NCI-H2107 treated with DMSO at 0.1 percent for 48 hours (cell line): ENCODE measurements around the gene EVI5L.
A peak's percentile ranks its signal among the peaks of the same experiment; 100 is the strongest.
"Not testable (repeated sequence)": the region's sequence is repeated elsewhere in the genome, so short reads cannot be mapped to it uniquely, and the experiment has no call there.

ENCODE experiments used
- DNase-seq: peaks from one replicate; lab custom pipeline; 2025; ENCODE audit not compliant: unreplicated experiment; lab: John Stamatoyannopoulos, UW

EVI5L gene

DNA sequence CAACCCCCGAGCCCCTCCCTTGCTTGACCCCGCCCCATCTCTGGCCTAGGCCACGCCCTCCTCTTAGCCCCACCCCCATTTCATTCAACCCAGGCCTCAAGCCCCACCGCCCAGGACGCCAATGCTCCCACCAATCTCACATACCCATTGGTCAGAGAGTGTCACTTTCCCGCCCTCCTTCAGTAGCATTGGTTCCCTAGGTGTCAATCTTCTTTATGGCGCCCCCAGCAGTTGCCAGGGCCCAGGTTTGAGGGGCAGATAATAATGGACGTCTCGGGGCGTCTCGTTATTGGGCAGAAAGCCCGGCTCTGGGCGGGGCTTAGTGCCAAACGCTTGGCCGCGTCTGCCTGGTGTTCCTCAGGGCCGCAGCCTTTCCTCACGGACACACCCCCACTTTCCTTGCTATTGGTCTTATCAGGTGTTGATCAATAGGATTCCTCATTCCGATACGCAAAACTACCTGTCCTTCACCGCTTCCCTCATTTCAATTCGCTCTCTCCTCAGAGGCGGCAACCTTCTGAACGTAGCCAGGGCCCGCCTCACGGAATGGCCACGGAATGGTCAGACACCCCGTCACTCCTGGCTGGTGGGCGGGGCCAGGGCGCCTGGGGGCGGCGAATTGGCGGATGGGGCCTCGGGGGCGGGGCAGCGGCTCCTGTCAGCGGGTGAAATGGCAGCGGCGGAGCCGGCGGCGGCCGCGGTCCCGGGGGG is at the start of gene EVI5L:
Gene EVI5L (plus strand): TSS at position 658 of the 711 bp plus-strand sequence. CDS start 16,325 bp downstream, outside the sequence.
- DNase-seq, result peak; percentile 100

DNA sequence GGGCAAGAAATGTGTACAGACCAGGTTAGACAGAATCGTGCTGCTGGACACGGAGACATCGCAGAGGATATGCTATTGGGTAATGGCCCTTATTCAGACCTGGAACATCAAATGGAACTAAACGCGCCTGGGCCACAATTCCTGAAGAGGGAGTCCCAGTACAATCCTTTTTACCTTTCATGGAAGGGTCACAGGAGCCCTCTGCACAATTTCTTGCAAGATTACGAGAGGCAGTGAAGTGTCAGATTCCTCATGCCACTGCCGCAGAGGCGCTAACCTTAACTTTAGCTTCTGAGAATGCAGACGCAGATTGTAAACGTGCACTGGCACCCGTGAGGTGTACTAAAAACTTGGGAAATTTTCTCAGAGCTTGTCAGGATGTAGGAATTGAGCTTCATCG is 48.9 kb upstream of the EVI5L start:
- no peak for DNase-seq

DNA sequence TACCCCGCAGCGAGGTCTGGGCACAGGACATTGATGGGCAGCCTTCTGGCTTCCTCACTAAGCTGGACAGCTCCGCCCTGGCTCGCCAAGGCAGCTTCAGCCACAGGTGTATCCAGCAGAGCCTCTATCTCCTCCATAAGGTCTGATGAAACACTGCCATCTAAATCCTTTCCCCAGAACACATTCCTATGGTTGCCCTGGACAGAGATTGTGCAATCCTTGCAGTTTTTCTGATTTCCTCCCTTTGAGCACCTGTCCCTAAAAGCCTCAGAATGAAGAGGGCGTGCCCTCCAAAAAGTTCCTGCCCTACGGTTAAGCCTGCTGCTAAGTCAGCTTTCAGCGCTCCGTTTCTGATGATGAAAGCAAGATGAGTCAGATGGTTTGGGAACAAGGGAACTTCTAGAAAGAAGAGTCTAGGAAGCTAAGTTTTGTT is 46.0 kb upstream of the EVI5L start:
- no peak for DNase-seq

DNA sequence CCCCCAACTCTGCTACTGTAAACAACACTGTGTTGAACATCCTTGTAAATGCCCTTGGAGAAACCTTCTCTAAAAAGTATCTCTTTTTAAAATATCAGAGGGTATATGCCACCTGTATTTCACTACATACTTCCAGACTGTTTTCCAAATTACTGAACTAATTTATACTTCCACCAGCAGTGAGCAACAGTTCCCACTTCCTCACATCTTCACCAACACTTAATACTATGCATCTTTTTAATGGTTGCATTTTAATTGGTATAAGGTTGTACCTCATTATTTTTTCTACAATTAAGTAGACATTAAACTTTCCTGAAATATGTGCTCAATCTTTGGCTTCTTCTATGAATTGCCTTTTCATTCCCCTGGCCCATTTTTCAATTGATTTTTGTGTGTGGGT is 45.2 kb upstream of the EVI5L start:
- no peak for DNase-seq

DNA sequence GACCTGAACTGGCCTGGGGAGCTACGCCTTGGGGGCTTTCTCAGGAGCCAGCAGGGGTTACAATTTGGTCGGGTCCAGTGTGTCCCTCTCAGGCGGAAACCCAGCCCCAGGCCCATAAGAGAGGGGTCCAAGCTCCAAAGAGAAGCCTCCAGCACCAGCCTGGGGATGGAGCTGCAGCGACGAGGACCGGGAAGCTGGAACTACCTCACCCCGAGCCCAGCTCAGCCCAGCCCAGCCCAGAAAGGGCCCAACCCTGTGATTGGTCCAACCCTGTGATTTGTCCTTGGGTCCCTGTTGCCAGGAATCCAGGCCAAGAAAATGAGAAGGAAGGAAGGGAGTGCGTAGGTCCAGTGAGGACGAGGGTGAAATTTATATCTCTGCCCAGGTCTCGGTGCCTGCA is 42.9 kb upstream of the EVI5L start:
- DNase-seq, result no peak

DNA sequence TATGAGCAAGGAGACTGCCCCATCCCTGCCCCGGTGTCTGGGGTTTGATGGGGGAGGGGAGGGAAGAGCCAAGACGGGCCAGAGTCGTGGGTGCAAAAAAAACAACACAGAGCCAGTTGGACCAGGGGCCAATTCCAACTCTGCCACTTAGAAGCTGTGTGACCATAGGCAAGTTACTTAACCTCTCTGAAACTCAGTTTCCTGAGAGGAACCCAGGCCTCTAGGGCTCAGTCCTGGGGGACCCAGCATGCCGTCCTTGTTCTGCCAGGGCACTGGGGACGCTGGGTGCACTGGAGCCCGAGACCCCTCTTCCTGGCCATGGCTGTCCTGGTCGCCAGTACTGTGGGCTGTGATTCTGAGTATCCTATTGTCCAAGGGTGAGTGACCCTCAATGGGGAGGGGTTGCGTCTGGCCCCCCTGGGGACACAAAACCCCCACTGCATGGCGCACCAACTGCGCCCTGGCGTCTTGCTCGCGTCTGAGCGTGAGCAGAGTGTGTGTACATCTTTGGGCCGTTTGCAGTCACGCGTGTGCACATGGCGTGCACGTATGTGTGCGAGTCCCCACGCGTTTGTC is 42.3 kb upstream of the EVI5L start:
- no peak for DNase-seq

DNA sequence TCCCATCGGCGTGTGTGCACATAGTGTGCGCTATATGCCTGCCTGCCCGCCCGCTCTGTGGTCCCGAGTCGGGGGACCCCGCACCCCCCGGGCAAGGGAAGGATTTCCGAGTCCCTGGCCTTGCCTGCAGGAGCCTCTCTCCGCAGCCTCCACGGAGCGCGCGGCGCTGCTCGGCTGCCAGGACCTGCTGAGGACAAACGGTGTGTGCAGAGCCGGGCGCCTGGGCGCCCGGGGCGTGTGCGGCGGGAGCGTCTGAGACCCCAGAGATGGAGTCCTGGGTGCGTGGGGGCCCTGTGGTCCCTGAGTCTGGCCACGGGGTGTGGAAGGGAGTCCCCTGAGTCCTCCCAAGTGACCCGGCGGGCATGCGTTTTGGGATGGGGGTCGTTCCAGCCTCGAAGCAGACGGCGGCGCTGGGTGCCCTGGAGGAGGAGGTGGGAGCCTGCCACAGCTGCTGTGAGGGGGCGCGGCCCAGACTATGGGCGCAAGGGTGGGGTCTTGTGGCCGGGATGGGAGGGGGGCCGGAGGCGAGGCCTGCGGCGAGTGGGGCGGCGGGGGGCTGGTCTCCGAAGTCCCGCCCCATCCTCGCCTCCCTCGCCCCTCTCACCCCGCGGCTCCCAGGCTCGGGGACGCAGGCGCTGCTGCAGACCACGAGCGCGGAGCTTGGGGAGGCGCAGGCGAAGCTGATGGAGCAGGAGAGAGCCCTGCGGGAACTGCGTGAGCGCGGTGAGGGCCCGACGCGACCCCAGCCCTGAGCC is 41.7 kb upstream of the EVI5L start:
- DNase-seq, result no peak

DNA sequence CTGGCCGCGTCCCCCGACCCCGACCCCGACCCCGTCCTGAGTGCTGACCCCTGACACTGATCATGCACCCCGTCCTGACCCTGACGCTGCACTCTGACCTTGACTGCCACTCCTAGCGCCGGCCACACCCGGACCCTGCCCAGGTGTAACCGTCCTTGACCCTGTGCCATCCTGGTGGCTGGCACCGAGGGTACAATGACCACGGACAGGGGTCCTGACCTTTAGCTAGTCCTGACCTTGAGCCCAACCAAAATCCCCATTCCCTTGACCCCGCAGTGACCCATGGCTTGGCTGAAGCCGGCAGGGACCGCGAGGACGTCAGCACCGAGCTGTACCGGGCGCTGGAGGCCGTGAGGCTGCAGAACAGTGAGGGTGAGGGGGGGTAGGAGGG is 41.1 kb upstream of the EVI5L start:
- no peak for DNase-seq

DNA sequence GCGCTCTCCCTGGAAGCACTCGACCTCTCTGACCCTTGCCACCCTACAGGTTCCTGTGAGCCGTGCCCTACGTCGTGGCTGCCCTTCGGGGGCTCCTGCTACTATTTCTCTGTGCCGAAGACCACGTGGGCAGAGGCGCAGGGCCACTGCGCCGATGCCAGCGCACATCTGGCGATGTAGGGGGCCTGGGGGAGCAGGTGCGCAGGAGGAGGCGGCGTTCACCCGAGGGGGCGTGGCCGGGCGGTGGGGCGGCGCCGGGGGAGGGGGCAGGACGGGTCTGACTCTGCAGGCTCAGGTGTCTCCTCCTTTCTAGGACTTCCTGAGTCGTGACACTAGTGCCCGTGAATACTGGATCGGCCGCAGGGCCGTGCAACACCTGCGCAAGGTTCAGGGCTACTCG is 40.6 kb upstream of the EVI5L start:
- DNase-seq, result no peak

DNA sequence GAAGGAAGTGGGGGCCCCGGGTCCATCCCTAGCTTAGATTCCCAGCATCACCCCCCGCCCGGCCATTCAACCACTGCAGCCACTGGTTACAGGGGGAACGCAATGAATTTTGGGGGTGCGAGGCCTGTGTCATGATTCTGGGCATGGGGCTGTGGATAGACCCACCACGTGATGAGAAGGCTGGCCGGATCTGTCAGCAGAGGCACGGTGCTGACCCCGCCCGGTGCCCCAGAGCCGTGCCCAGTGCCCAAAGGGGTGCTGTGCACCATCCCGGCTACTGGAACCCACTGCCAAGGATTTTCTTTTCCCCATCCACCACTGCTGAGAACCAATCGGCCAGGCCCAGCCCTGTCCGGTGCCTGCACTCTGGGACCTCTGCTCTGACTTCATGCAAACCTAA is 39.6 kb upstream of the EVI5L start:
- no peak for DNase-seq

DNA sequence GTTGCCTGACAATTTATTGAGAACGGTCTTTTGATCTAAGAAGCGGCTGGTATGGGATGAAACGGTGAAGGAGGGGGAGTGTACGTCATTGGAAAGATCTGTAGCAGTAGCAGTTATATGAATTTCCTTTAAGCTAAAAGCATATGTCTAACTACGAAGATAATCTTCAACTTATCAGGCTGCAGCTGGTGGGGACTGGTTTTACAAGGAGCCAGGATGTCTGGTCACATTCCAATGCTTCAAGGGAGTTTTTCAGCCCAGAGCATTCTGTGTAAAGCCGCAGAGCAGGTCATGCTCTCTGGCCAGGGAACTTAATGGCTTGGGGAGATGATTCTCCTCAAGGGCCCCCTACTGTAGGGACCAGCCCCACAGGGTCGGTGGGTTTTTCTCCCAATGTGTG is 37.7 kb upstream of the EVI5L start:
- no peak for DNase-seq

DNA sequence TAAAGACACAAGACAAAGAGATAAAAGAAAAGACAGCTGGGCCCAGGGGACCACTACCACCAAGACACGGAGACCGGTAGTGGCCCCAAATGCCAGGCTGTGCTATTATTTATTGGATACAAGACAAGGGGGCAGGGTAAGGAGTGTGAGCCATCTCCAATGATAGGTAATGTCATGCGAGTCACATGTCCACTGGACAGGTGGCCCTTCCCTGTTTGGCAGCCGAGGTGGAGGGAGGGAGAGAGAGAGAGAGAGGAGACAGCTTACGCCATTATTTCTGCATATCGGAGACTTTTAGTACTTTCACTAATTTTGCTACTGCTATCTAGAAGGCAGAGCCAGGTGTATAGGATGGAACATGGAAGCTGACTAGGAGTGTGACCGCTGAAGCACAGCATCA is 37.3 kb upstream of the EVI5L start:
- DNase-seq, result not testable (repeated sequence)

DNA sequence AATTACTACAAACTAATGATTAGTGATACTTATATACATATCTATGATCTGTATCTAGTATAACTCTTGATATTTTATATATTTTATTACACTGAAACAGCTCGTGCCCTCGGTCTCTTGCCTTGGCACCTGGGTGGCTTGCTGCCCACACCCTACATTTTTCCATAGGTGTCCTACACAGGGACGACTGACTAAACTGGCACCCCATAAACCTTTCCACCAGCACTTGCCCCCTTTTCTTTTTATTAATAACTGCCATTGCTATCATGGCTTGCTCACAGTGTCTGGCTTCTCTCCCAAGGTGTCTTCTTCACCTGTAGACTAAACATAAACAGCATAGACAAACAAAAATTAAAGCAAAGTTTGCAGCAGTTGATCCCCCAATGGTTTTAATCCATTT is 36.5 kb upstream of the EVI5L start:
- DNase-seq, result no peak

DNA sequence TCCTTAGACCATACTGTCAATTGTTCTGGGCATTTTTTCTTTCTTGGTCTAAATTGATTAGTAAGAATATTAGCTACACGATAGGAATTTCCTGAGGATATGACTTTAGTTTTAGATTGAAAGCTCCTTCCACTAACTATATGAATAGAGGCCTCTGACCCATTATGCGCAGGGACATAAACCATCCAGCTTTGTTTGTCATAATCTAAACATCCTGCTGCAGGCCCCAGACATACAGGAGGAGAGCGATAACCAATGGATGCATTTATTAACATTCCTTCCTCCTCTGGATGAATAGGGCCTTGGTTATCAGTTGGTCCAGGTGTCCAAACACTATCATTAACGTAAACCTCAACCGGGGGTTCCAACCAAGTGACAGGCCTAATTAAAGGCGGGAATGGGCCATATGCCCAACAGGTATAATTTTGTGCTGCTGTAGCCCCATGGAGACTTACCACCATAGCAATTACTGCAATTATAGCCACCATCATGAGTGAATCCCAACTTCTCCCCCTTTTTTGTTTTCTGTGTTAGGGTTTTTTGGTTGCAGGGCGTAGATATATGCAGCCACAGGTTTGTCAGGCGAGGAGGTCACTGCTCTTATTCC is 34.4 kb upstream of the EVI5L start:
- DNase-seq, result no peak

DNA sequence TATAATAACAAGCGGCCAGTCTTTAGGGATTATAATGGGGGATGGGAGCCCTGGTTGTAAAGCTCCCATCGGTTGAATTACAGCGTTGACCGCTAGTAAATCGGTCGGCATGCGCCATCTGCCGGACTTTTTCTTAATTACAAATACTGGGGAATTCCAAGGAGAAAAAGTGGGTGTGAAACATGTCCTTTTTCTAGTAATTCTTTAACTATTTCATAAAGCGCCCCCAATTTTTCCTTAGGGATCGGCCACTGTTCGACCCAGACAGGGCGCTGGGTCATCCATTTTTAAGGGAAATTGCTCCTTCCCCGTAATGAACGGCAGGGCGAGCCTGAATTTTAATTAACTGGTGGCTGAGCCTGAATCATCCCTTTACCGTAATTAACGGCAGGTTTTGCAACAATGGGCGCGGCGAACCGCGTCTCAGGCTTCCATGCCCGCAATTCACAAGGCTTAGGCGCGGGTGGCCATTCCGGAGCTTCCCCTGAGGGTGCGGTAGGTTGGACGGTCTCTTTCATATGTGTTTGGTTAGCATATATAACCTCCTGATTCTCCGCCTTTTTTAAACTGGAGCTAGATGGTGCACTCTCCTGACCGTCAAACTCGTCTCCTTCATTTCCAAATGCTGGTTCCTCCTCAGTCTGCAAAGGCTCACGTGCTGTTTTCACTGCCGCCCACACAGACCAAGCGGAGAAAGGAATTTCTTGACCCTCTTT is 30.2 kb upstream of the EVI5L start:
- DNase-seq, result peak; percentile 31

DNA sequence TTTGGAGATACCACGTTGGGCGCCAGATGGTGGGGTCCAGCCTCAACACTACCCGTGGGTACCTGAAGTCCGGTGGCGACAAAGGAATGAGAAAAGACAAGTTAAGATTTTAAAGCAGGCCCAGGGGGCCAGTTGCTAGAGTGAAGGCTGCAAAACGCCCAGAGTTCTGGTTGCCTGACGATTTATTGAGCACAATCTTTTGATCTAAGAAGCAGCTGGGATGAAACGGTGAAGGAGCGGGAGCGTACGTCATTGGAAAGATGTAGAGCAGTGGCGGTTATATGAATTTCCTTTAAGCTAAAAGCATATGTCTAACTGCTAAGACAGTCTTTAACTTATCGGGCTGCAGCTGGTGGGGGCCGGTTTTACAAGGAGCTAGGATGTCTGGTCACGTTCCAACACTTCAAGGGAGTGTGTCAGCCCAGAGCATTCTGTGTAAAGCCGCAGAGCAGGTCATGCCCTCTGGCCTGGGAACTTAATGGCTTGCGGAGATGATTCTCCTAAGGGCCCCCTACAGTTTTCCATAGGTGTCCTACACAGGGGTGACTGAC is 28.9 kb upstream of the EVI5L start:
- no peak for DNase-seq

DNA sequence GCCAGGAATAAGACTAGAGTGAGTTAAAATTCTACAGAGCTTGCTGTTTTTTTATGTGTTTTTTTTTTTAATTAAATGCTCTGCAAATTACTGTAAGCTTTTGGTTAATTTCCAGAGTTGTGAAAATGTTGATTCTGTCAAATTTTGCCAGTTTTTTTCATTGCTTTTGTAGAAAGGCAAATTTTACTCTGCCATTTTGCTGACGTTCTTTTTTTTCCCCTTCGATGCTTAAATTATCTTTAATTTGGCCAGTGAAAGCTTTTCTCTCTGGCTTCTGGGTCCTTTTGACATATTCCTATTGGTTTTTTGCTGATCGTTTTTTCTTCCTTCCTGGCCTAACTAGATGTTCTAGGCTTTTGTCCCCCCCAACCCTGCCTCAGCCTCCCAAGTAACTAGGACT is 23.8 kb upstream of the EVI5L start:
- DNase-seq, result no peak

DNA sequence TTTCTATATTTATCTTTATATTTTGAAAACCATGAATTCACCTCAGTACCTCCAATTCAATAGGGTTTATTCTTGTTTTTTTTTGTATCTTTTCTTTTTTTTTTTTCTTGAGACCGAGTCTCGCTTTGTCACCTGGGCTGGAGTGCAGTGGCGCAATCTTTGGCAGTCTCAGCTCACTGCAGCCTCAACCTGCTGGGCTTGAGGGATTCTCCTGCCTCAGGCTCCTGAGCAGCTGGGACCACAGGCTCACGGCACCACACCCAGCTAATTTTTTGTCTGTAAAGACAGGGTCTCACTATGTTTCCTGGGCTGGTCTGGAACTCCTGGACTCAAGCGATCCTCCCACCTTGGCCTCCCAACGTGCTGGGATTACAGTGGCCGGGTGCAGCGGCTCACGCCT is 23.1 kb upstream of the EVI5L start:
- no peak for DNase-seq

DNA sequence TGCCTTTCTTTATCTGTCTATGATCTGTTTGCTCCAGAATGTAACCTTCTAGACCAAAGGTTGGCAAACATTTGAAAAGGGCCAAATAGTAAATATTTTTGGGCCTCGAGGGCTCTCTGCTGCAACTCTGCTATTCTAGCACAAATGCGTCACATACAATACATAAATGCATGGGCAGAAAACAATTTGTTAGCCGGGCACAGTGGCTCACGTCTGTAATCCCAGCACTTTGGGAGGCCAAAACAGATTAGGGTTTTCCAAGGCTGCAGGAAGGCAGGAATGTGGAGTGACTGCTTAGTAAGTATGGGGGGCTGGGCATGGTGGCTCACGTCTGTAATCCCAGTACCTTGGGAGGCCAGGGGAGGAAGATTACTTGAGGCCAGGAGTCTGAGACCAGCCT is 21.9 kb upstream of the EVI5L start:
- no peak for DNase-seq

DNA sequence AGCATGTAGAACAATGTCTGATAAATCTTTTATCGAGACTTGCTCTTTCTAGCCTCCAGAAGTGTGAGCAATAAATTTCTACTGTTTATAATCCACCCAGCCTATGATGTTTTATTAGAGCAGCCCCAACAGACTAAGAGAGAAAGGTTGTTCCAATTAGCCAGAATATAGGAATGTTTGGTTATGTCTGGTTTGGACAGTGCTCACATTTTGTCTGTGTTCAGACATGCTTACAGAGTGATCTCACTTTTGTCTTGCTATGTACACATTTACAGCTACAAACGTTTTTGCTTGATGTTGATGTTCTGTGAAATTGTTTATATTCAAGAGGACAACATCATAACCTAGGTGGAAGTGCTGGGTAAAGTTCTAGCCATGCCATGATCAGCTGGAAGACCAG is 18.0 kb upstream of the EVI5L start:
- DNase-seq, result no peak

DNA sequence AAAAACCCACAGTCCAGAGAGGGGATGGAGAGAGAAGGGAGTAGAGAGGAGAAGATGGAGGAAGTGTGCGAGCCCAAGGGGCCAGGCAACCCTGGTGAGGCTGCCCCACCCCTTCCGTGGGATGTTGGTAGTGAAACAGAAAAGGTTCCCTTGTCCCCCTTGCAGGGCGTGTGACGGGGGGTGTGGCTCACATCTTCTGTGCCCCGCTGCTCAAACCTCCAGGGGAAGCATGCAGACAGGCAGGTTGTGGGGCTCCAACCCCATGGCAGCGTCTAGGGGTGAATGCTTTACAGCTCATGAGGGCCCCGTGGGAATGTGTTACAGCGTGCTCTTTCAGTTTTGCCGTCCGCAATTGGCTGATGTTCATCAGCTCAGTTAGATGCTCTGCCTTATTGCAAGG is 14.7 kb upstream of the EVI5L start:
- no peak for DNase-seq
